Measurements from ENCODE around the gene CEACAM16. TPM values are rescaled to one million over a fixed set of nuclear protein-coding genes. Genes with fewer than 3 reads are reported as not detected.

The CEACAM16 gene
- polyA plus RNA-seq, 1 experiment = not detected

GRCh38 chr19:44662691-44663385 is 36.1 kb upstream of the CEACAM16 start:
- TF ChIP-seq CTCF (IDR thresholded peaks at IDR 0.05; ENCODE audit: low read depth, low read length) = no peak
- CTCF ChIA-PET = interaction anchor here (0.6 to 3.1 kb wide), 8 partner anchors 8 to 243 kb away, joined by 3 to 30 read pairs (median 8); partner anchors contain the start of gene NECTIN2

GRCh38 chr19:44663996-44664395 is 35.0 kb upstream of the CEACAM16 start:
- ChIA-PET CTCF (interaction anchor here (0.5 to 3.1 kb wide), 6 partner anchors 9 to 182 kb away, joined by 3 to 30 read pairs (median 6); partner anchors contain the start of gene NECTIN2), POLR2A (interaction anchor here (0.6 to 1.5 kb wide), 2 partner anchors 20 to 76 kb away, joined by 3 read pairs; partner anchors contain the start of gene PVR)
- H3K27me3 ChIP-seq (ENCODE audit: control insufficient read depth, insufficient read depth, low read length) = no peaks in the 10 kb centered on the region
- H3K4me3 ChIP-seq (ENCODE audit: low read depth, low read length) = no peak overlapping the region
- H3K27ac ChIP-seq (ENCODE audit: low read depth, low read length) = no peak overlapping the region
- H3K9me3 ChIP-seq (ENCODE audit: control insufficient read depth, insufficient read depth, low read length) = no peaks in the 10 kb centered on the region
- DNase-seq (ENCODE audit: low read depth, low spot score) = no peak
- TF ChIP-seq CTCF (IDR thresholded peaks at IDR 0.05; ENCODE audit: low read depth, low read length) = no peak

More at GRCh38 chr19:44662691-44663385, 36.1 kb upstream of the CEACAM16 start:
- H3K9me3 ChIP-seq (ENCODE audit: control insufficient read depth, insufficient read depth, low read length) = no peaks in the 10 kb centered on the region
- H3K4me3 ChIP-seq (ENCODE audit: low read depth, low read length) = no peak overlapping the region
- H3K27me3 ChIP-seq (ENCODE audit: control insufficient read depth, insufficient read depth, low read length) = no peaks in the 10 kb centered on the region
- POLR2A ChIA-PET = interaction anchor here (0.6 kb wide), 1 partner anchor 58 kb away, joined by 3 read pairs; no protein-coding TSS in a partner anchor
- no peak for DNase-seq (ENCODE audit: low read depth, low spot score)
- peak overlapping the region; percentile 11 for H3K27ac ChIP-seq (ENCODE audit: low read depth, low read length)

GRCh38 chr19:44664976-44665375 is 34.0 kb upstream of the CEACAM16 start:
- Histone ChIP-seq H3K4me3 (ENCODE audit: low read depth, low read length) (no peak overlapping the region), H3K9me3 (ENCODE audit: control insufficient read depth, insufficient read depth, low read length) (no peaks in the 10 kb centered on the region), H3K27me3 (ENCODE audit: control insufficient read depth, insufficient read depth, low read length) (no peaks in the 10 kb centered on the region), H3K27ac (ENCODE audit: low read depth, low read length) (no peak overlapping the region)
- DNase-seq (ENCODE audit: low read depth, low spot score) = no peak
- CTCF ChIA-PET = interaction anchor here (3.1 kb wide), 1 partner anchor 94 kb away, joined by 30 read pairs; no protein-coding TSS in a partner anchor
- POLR2A ChIA-PET = interaction anchor here (1.5 kb wide), 1 partner anchor 77 kb away, joined by 3 read pairs; no protein-coding TSS in a partner anchor
- no peak for TF ChIP-seq CTCF (IDR thresholded peaks at IDR 0.05; ENCODE audit: low read depth, low read length)

- TF ChIP-seq CTCF (IDR thresholded peaks at IDR 0.05; ENCODE audit: low read depth, low read length) = no peak
- H3K4me3 ChIP-seq (ENCODE audit: low read depth, low read length) = no peak overlapping the region
- CTCF ChIA-PET = interaction anchor here (1.0 kb wide), 1 partner anchor 9 kb away, joined by 4 read pairs; no protein-coding TSS in a partner anchor
- no peak for DNase-seq (ENCODE audit: low read depth, low spot score)
- H3K9me3 ChIP-seq (ENCODE audit: control insufficient read depth, insufficient read depth, low read length) = peaks cover 4% of the 10 kb centered on the region
- H3K27ac ChIP-seq (ENCODE audit: low read depth, low read length) = peak overlapping the region; percentile 21
- no peaks in the 10 kb centered on the region for H3K27me3 ChIP-seq (ENCODE audit: control insufficient read depth, insufficient read depth, low read length)
- POLR2A ChIA-PET = interaction anchor here (0.5 kb wide), 1 partner anchor 12 kb away, joined by 3 read pairs; no protein-coding TSS in a partner anchor
Measured at GRCh38 chr19:44666852-44667556, 31.9 kb upstream of the CEACAM16 start.
